ENCODE results near the gene GINS1.

GINS1 gene

GRCh38 chr20:25478889-25479568 is 71.6 kb downstream of the GINS1 start:
- DNase-seq, result no peak

- DNase-seq, result no peak
These were observed 72.2 kb downstream of the GINS1 start for GRCh38 chr20:25479638-25480037.

DNA sequence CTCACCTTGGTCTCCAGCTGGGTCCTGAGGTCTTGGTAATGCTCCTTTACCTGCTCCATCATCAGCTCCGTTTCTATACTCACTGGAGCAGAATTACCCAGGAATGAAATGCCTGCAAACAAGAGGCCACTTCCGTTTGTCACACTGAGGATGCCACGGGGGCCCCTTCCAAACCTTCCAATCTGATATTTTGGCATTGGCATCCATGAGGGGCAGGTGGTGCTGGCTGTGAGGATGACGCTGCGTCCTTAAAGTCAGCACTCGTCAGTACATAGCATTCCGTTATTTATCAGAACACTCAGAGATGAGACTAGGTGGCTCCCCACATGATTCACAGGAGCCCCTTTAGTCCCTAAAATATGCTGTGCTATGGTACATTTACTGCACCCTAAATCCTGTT is 72.7 kb downstream of the GINS1 start:
- DNase-seq, result no peak

DNA sequence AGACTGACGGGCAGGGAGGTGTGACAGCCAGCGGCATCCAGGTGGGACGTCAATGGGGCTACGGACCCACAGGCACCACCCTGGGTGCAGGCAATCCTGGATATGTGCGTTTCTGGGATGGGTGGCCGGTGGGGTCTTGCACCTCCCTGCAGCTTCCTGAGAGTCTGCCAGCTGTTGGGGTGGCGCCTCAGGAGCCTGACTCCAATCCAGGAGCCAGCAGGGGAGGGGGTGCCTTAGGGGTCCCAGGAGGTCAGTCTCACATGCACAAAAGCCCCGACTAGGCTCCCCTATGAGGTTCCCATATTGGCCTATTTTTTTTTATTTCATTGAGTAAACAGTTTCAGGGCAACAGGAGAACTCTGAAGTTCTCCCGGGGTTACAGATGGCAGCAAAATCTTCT is 73.3 kb downstream of the GINS1 start:
- DNase-seq, result no peak

GRCh38 chr20:25481235-25481917 is 73.9 kb downstream of the GINS1 start:
- DNase-seq, result no peak

DNA sequence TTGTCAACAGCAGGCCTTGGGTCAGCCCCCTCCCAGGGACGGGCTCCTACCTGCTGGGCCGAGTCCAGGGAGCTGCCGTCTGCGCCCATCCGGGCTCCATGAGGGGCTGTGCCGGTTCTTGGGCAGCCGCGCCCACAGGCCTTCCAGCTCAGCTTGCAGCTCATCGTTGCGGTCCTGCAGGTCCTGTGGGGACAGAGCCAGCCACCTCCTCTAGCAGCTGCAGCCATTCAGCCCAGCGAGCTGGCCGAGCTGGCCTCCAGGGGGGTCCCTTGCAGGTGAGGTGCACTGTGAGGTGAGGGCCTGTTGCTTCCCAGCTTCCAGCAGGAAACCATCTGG is 74.4 kb downstream of the GINS1 start:
- no peak for DNase-seq

- DNase-seq, result no peak
These were observed 76.1 kb downstream of the GINS1 start for GRCh38 chr20:25483431-25484132.

GRCh38 chr20:25484224-25484846 is 76.9 kb downstream of the GINS1 start:
- DNase-seq, result no peak

GRCh38 chr20:25484911-25485511 is 77.5 kb downstream of the GINS1 start:
- DNase-seq, result no peak

DNA sequence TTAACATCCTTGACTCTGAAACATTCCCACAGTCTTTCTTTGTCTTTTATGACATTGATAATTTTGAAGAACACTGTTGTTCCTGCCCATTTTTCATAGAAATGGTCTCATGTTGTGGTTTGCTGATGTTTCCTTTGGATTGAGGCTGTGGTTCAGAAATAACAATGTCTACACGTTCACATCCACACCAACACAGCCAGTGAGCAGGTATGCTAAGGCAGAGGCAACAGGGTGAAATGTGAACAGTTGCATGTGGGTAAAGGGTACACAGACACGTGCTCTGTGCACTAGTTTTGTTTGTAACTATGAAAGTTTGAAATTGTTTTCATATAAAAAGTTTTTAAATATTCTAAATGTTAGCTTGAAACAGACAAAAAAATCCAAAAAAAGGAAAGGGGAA is 78.4 kb downstream of the GINS1 start:
- DNase-seq, result no peak

DNA sequence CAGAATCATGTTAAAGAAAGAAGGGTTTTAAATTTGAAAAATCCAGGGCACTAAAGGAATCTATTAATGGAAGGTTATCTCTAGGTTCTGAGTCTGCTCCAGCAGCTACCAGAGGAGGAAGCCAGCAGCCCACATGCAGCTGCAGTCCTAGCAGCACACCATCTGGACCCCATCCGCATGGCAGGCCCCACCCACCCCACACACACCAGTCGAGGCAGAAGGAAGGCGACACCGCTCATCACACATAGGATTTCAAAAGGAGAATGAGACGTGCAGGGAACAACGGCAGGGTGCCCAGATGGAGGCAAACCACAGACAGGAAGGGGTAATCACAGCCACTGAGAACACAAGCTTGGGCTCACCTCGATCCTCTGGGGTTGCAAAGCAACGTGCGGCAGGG is 78.9 kb downstream of the GINS1 start:
- no peak for DNase-seq

GRCh38 chr20:25487306-25487705 is 79.8 kb downstream of the GINS1 start:
- no peak for DNase-seq

DNA sequence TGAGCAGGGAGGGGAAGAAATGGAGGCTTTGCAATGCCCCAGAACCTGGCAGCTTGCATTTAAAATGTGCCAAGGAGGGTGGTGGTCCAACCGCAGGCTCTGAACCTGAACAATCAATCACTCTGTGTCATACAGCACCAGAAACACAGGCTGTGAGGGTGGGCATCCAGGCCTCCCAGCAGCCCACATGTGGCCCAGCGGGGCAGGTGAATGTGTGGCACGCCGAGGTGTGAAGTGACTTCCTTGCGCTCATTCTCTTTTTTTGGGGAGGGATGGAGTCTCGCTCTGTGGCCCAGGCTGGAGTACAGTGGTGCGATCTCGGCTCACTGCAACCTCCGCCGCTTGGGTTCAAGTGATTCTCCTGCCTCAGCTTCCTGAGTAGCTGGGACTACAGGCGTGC is 80.5 kb downstream of the GINS1 start:
- DNase-seq, result no peak

- DNase-seq, result no peak
These were observed 81.9 kb downstream of the GINS1 start for GRCh38 chr20:25489221-25489871.

DNA sequence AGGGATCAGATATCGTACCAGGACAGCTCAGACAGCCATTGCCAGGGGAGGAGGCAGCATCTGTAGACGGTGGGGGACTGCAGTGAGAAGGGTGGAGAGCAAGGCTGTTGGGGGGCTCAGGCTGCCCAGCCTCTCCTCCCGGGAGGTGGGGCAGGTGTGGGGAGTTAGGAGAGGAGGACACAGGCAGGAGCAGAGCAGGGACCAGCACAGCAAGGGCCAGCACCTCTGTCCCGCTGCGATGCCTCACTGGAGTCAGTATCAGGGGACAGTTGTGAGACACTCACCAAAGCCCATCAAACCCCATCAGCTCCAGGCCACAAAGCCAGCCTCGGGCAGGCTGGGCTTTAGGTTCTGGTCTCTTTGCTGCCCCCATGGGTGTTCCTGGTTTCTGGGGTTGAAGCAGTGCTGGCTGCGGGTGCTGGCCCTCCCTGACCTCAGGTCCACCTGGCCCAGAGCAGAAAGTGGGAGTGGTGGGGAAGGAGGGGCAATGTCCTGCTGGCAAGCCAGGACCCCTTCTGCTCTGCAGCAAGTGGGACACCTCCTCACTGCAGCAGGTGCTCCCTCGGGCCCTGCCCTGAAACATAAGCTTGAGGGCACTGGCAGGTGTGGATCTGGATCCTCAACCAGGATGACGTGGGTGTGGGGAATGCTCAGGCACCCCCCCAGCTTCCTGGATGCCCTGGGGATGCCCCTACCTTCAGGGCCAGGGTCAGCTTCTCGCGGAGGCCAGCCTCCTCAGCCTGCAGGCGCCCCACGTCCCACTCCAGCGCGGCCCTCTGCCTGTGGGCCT is 83.4 kb downstream of the GINS1 start:
- DNase-seq, result no peak

DNA sequence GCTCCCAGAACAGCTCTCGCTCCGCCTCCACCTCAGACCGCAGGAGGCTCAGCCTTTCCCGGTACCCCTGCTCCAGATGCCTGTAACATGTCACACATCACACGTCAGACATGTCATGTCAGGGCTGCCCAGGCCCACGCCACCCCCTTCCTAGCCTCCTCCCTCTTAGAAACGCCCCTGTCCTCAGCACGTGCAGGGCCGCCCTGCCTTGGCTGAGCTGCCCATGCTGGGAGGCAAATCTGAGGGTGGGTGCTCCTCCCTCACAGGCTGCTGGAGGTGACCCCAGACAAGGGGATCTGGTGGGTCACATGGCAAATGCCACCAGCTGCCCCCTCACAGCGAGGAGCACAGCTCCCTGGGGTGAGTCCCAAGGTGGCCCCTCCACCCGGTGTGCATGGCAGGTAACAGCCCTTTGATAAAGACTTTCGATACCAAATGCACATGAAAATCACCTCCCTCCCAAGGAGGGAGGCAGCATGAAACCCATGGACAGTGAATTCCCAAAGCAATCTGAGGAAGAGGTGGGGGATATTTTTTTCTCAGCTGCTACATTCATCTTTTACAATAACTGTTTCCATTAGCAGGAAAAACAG is 84.1 kb downstream of the GINS1 start:
- DNase-seq, result no peak

GRCh38 chr20:25493137-25493536 is 85.7 kb downstream of the GINS1 start:
- no peak for DNase-seq

GRCh38 chr20:25493748-25494505 is 86.5 kb downstream of the GINS1 start:
- no peak for DNase-seq

GRCh38 chr20:25494506-25495188 is 87.2 kb downstream of the GINS1 start:
- DNase-seq, result no peak

DNA sequence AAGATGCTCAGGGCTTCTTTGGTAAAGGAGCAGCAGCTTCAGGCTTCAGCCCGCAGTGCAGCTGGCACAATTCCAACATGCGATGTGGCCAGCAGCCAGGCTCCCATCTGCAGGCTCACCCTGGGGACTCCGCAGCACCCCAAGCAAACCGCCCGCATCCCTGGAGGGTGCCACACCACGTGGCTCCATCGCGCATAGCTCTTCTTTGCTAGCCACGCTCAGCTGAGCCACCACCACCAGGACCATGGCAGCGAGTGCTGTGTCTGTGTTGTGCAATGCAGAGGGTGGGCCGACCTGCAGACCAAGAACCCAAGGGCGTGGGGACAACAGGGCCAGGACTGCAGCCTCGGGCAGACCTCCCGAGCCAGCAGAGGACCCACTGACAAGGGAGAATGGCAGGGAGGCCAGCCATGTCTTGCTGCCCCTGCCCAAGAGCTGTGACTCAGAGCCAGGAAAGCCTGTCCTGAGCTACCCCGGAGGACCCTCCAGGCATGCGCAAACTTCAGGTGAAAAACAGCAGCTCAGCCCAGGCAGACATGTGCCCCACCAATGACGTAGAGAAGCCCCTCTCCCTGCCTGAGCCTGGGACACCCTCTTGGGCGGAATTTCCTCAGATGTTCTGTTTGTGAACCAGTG is 87.8 kb downstream of the GINS1 start:
- no peak for DNase-seq

Data from NCI-H446 treated with DMSO at 0.1 percent for 48 hours (cell line).